GM12878 (cell line): ENCODE data around the gene ATP6V0A1. TPM values are rescaled to one million over a fixed set of nuclear protein-coding genes. Genes with fewer than 3 reads are reported as not detected.

ENCODE experiments used
- ATAC-seq: fragments of 200-7000 bp; cut with Tn5 transposase; 3 replicates; pipeline ENCODE4 v1.9.1; 2020; ENCODE audit warnings: mild to moderate bottlenecking, moderate library complexity
- BruUV-seq: library from RNA; stranded (reverse); fragments of 400-500 nt; replicated peaks from 2 replicates; lab custom pipeline; 2021; lab: Mats Ljungman, UMichigan
- CTCF ChIA-PET: fragments of 300-600 bp; sonication (Branson Sonifier 250); formaldehyde crosslinking; extraction: SDS; loops from one replicate; lab custom pipeline; 2021; ENCODE audit warnings: inconsistent platforms; lab: Yijun Ruan, JAX
- POLR2A ChIA-PET: fragments of 350-600 bp; formaldehyde crosslinking; extraction: SDS; loops from one replicate; lab custom pipeline; 2021; ENCODE audit warnings: inconsistent platforms; lab: Charles Lee
- RAD21 ChIA-PET: fragments of 300-600 bp; sonication (Branson Sonifier 250); formaldehyde crosslinking; loops from one replicate; lab custom pipeline; 2023; ENCODE audit warnings: antibody characterized with exemption; ENCODE audit not compliant: unreplicated experiment; lab: Charles Lee
- SMC1A ChIA-PET: fragments of 300-600 bp; sonication (Branson Sonifier 250); formaldehyde crosslinking; loops from one replicate; lab custom pipeline; 2023; ENCODE audit not compliant: unreplicated experiment, uncharacterized antibody; lab: Charles Lee
- DNase-seq: peaks from one replicate; pipeline ENCODE4 v3.0.0-alpha.2; 2011; ENCODE audit warnings: low read depth, low spot score
- FAIRE-seq: peaks from 3 replicates; lab custom pipeline; 2011; peaks lifted over from hg19 to GRCh38; lab: Jason Lieb, UNC
- H2AFZ ChIP-seq: 2 replicates; pipeline ENCODE4 v1.6.0; 2011; ENCODE audit warnings: low read depth, low read length, control low read depth; ENCODE audit not compliant: control insufficient read depth
- H3K27ac ChIP-seq: 2 replicates; pipeline ENCODE4 v1.5.1; 2011; ENCODE audit warnings: control low read depth; ENCODE audit not compliant: control insufficient read depth, insufficient read depth
- H3K27me3 ChIP-seq, 2 experiments: replicated peaks in 1 of 2; 2 replicates each; pipeline versions ENCODE4 v1.6.0 to v1.6.1; 2011; ENCODE audit warnings: low read length in 1 of 2; ENCODE audit not compliant: control insufficient read depth in 2 of 2, insufficient read depth in 2 of 2
- H3K36me3 ChIP-seq, 2 experiments: 2 replicates each; pipeline ENCODE4 v1.5.1; 2011; ENCODE audit warnings: low read length in 1 of 2; ENCODE audit not compliant: control insufficient read depth in 2 of 2, insufficient read depth in 2 of 2
- H3K4me1 ChIP-seq: 2 replicates; pipeline ENCODE4 v1.6.1; 2011; ENCODE audit warnings: mild to moderate bottlenecking, low read length, moderate library complexity, mixed read lengths; ENCODE audit not compliant: control insufficient read depth, insufficient read depth
- H3K4me2 ChIP-seq: 2 replicates; pipeline ENCODE4 v1.6.0; 2011; ENCODE audit warnings: control low read depth; ENCODE audit not compliant: control insufficient read depth, insufficient read depth
- H3K4me3 ChIP-seq: fragments of 200-600 bp; sonication (generic); 2 replicates; pipeline ENCODE4 v1.5.1; 2016
- H3K79me2 ChIP-seq: 2 replicates; pipeline ENCODE4 v1.6.0; 2011; ENCODE audit warnings: low read length; ENCODE audit not compliant: control insufficient read depth, insufficient read depth
- H3K9ac ChIP-seq: 2 replicates; pipeline ENCODE4 v1.8.0; 2011; ENCODE audit warnings: low read length, control low read depth, mixed read lengths; ENCODE audit not compliant: control insufficient read depth, insufficient read depth
- H3K9me3 ChIP-seq: replicated peaks from 3 replicates; pipeline ENCODE4 v1.5.1; 2011; ENCODE audit warnings: mild to moderate bottlenecking, low read length; ENCODE audit not compliant: control insufficient read depth, insufficient read depth
- H4K20me1 ChIP-seq: 2 replicates; pipeline ENCODE4 v1.6.0; 2011; ENCODE audit not compliant: control insufficient read depth, insufficient read depth
- FOXK2 ChIP-seq: fragments of 450-650 bp; IDR thresholded peaks from 2 replicates; pipeline ENCODE4 v1.6.1; 2017; ENCODE audit warnings: mild to moderate bottlenecking, moderate library complexity
- PRDM15 ChIP-seq: fragments of 450-650 bp; formaldehyde crosslinking; IDR thresholded peaks from 2 replicates; pipeline ENCODE4 v1.4.0; 2020; ENCODE audit warnings: mild to moderate bottlenecking, moderate library complexity
- TBL1XR1 ChIP-seq: IDR thresholded peaks from 2 replicates; pipeline ENCODE4 v1.6.1; 2012; ENCODE audit warnings: low read depth, low read length, improper control_type of control experiment
- ZNF217 ChIP-seq: fragments of 450-650 bp; IDR thresholded peaks from 2 replicates; pipeline ENCODE4 v1.6.1; 2017; ENCODE audit warnings: antibody characterized with exemption, mild to moderate bottlenecking
- ZSCAN29 ChIP-seq: fragments of 450-650 bp; IDR thresholded peaks from 2 replicates; pipeline ENCODE4 v1.6.1; 2017; ENCODE audit warnings: mild to moderate bottlenecking, moderate library complexity
- WGBS: methylation state at CpG from one replicate; pipeline ENCODE4 v1.1.6; 2016; ENCODE audit warnings: low lambda C conversion rate; ENCODE audit not compliant: insufficient replicate concordance, insufficient coverage; ENCODE audit errors: missing lambda C conversion rate; 5-methylcytosine and 5-hydroxymethylcytosine counted together
- in situ Hi-C: fragments of 300-500 bp; cut with MboI; formaldehyde crosslinking; loops from 9 replicates; pipeline ENCODE4 v1.14.3; 2018; ENCODE audit warnings: mixed read lengths
- intact Hi-C: fragments of 100-400 bp; cut with micrococcal nuclease; formaldehyde crosslinking; loops from one replicate; pipeline ENCODE4 v1.14.2; 2022; ENCODE audit not compliant: unreplicated experiment
- polyA plus RNA-seq, 11 experiments: library from polyadenylated mRNA; depleted of rRNA in 4 of 11; unstranded in 6 of 11; stranded (reverse) in 5 of 11; fragments of >200 nt; fragmentation: Nextera tagmentation in 4 of 11; fragmentation: Illumina TruSeq in 1 of 11; extraction: Ambion mirVana in 4 of 11; extraction: Trizol in 1 of 11; gene quantifications; 1 replicate in 1 of 11; 2 replicates in 10 of 11; pipeline versions ENCODE4 v1.2.1 to v1.2.3, GENCODE V29; 2011 to 2016; ENCODE audit warnings: inconsistent platforms in 2 of 11, missing spikeins in 2 of 11, low read depth in 1 of 11
- total RNA-seq, 4 experiments: library from RNA; depleted of rRNA in 3 of 4; stranded (reverse); fragments of >200 nt in 3 of 4; fragmentation: Illumina TruSeq in 1 of 4; extraction: Trizol in 1 of 4; gene quantifications; 2 replicates each; pipeline versions ENCODE4 v1.2.1 to v1.2.3, GENCODE V29; 2013 to 2021

ATP6V0A1 gene
- total and polyA plus RNA-seq, 10 of the 15 experiments (the other 5 are each of a cell fraction or from before 2014, with no cell fraction given), result 3.0 to 76.6 (median 30.9) TPM

- in situ Hi-C loops (loop anchor here (5.0 kb wide), 1 partner anchor 92 kb away; no protein-coding TSS in a partner anchor), intact Hi-C loops (no loop called here)
- DNase-seq (no peak), ATAC-seq (no peak), FAIRE-seq (no peak)
- no peak overlapping the region for H3K4me3 ChIP-seq
- no peak overlapping the region for H3K9ac ChIP-seq
- no peaks in the 10 kb centered on the region for H3K36me3 ChIP-seq
- H4K20me1 ChIP-seq, result no peaks in the 10 kb centered on the region
- no TSS peak for BruUV-seq
- peaks cover 0 to 2% of the 10 kb centered on the region in 2 experiments; a peak in 1 of 4 replicates for H3K27me3 ChIP-seq
- WGBS, result 70% methylated on average over 3 of the region's 3 CpGs
- no peaks in the 10 kb centered on the region for H3K9me3 ChIP-seq
- no peak overlapping the region for H3K4me2 ChIP-seq
- RAD21 ChIA-PET, result interaction anchor here (0.7 to 2.1 kb wide), 6 partner anchors 12 to 219 kb away, joined by 3 to 13 read pairs (median 3); no protein-coding TSS in a partner anchor
- CTCF ChIA-PET, result interaction anchor here (0.8 to 4.6 kb wide), 13 partner anchors 9 to 100 kb away, joined by 3 to 27 read pairs (median 5); no protein-coding TSS in a partner anchor
- no peak overlapping the region for H2AFZ ChIP-seq
- H3K4me1 ChIP-seq, result no peaks in the 10 kb centered on the region
- SMC1A ChIA-PET, result interaction anchor here (0.6 to 3.3 kb wide), 6 partner anchors 23 to 212 kb away, joined by 3 to 19 read pairs (median 5); no protein-coding TSS in a partner anchor
- no peak overlapping the region for H3K27ac ChIP-seq
- H3K79me2 ChIP-seq, result no peaks in the 10 kb centered on the region
- TF ChIP-seq TBL1XR1 (no peak), ZSCAN29 (no peak), PRDM15 (no peak), FOXK2 (no peak), ZNF217 (no peak)
- POLR2A ChIA-PET, result interaction anchor here (0.6 to 1.4 kb wide), 8 partner anchors 12 to 158 kb away, joined by 3 to 9 read pairs (median 3); no protein-coding TSS in a partner anchor
Measured at GRCh38 chr17:42429726-42430447, 28.8 kb upstream of the ATP6V0A1 start.
